Transverse colon (tissue), 4 donors: ENCODE measurements around the gene HGFAC.

ENCODE experiments used
- EP300 ChIP-seq: sonication (generic); formaldehyde crosslinking; IDR thresholded peaks from one replicate; pipeline ENCODE4 v1.6.1; 2017; ENCODE audit warnings: antibody characterized with exemption, low read depth
- POLR2A ChIP-seq: fragments of 450-650 bp; IDR thresholded peaks from one replicate; pipeline ENCODE4 v1.6.1; 2016; ENCODE audit warnings: antibody characterized with exemption, mild to moderate bottlenecking, moderate library complexity
- POLR2AphosphoS5 ChIP-seq, 3 donors: sonication (generic); formaldehyde crosslinking; IDR thresholded peaks; one replicate each; pipeline ENCODE4 v1.6.1; 2016; ENCODE audit warnings: antibody characterized with exemption in 3 of 3
- TF ChIP-seq, protein P1 (sequence below), 5 experiments: fragments of 200-600 bp in 3 of 5; fragments of 450-650 bp in 2 of 5; sonication (generic) in 3 of 5; IDR thresholded peaks; 1 replicate in 2 of 5; 2 replicates in 3 of 5; pipeline ENCODE4 v1.5.1; 2016 to 2017; ENCODE audit warnings: antibody characterized with exemption in 5 of 5, inconsistent platforms in 3 of 5, mild to moderate bottlenecking in 2 of 5, moderate library complexity in 1 of 5

DNA sequence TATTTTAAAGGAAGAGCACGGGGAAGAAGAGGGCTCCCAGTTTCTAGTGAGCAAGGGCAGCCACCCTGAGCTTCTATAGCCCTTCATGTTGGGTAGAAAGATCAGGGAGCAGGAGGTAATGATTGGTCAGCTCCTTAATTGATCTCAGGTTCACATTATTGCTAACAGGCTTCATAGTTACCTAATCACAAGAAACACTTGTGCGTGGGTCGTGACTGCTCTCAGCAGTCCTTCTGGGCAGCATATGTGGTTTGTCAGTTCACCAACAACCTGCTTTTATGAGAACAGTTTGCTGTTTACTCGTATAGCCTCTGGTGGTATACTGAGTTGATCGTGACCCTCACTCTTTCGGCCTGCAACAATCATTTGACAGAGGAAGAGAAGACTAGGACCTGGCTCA is 16.6 kb downstream of the HGFAC start:
- TF ChIP-seq POLR2AphosphoS5 (IDR thresholded peaks at IDR 0.05) (no peak), POLR2A (no peak), EP300 (no peak)
- TF ChIP-seq, protein P1, sequence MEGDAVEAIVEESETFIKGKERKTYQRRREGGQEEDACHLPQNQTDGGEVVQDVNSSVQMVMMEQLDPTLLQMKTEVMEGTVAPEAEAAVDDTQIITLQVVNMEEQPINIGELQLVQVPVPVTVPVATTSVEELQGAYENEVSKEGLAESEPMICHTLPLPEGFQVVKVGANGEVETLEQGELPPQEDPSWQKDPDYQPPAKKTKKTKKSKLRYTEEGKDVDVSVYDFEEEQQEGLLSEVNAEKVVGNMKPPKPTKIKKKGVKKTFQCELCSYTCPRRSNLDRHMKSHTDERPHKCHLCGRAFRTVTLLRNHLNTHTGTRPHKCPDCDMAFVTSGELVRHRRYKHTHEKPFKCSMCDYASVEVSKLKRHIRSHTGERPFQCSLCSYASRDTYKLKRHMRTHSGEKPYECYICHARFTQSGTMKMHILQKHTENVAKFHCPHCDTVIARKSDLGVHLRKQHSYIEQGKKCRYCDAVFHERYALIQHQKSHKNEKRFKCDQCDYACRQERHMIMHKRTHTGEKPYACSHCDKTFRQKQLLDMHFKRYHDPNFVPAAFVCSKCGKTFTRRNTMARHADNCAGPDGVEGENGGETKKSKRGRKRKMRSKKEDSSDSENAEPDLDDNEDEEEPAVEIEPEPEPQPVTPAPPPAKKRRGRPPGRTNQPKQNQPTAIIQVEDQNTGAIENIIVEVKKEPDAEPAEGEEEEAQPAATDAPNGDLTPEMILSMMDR (IDR thresholded peaks at IDR 0.05), result no peak
